GM12875 (cell line): ENCODE data around the gene HIRA.

Source experiments
- H3K4me3 ChIP-seq: one replicate; pipeline ENCODE4 v1.5.1; 2011; ENCODE audit warnings: low read depth, low read length, control low read depth
- TF ChIP-seq, protein P1 (sequence below): IDR thresholded peaks from 2 replicates; pipeline ENCODE4 v1.5.1; 2011; ENCODE audit warnings: low read depth, mild to moderate bottlenecking, control low read depth, inconsistent platforms, low read length, moderate library complexity, borderline replicate concordance; ENCODE audit not compliant: insufficient read depth

HIRA gene

DNA sequence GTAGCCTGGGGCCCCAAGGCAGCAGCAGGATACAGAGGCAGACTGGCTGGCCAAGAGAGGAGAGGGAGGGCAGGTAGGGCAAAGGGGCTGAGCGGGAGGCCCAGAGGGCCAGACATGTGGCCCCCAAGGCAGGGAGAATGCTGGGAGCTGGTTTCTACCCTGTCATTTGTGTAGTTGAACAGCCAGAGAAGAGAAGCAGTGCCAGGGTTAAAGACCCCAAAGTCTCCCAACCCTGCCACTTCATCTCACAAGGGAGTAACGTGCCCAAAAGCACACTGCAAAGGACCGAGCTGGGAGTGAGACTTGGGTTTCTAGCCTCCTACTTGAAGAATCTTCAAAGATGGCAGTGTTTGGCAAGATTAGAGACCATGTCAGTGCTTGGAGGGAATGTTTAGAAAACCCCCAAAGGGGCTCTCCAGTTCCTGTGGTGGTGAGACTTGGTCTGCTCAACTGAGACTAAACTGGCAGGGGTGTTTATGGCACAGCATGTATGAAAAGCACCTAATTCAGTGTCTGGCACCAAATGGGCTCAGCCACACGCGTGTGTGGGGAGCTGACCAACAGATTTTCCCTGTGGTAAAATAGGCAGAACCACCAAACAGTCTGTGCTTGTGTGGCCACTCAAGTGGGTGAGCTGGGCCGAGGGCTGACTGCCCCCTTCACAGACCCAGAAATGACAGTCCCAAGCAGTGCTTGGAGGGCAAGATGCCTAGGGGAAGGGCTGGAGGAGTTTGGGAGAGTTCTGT is 71.8 kb downstream of the HIRA start:
- TF ChIP-seq, protein P1, sequence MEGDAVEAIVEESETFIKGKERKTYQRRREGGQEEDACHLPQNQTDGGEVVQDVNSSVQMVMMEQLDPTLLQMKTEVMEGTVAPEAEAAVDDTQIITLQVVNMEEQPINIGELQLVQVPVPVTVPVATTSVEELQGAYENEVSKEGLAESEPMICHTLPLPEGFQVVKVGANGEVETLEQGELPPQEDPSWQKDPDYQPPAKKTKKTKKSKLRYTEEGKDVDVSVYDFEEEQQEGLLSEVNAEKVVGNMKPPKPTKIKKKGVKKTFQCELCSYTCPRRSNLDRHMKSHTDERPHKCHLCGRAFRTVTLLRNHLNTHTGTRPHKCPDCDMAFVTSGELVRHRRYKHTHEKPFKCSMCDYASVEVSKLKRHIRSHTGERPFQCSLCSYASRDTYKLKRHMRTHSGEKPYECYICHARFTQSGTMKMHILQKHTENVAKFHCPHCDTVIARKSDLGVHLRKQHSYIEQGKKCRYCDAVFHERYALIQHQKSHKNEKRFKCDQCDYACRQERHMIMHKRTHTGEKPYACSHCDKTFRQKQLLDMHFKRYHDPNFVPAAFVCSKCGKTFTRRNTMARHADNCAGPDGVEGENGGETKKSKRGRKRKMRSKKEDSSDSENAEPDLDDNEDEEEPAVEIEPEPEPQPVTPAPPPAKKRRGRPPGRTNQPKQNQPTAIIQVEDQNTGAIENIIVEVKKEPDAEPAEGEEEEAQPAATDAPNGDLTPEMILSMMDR = no peak
- H3K4me3 ChIP-seq = no peak overlapping the region

DNA sequence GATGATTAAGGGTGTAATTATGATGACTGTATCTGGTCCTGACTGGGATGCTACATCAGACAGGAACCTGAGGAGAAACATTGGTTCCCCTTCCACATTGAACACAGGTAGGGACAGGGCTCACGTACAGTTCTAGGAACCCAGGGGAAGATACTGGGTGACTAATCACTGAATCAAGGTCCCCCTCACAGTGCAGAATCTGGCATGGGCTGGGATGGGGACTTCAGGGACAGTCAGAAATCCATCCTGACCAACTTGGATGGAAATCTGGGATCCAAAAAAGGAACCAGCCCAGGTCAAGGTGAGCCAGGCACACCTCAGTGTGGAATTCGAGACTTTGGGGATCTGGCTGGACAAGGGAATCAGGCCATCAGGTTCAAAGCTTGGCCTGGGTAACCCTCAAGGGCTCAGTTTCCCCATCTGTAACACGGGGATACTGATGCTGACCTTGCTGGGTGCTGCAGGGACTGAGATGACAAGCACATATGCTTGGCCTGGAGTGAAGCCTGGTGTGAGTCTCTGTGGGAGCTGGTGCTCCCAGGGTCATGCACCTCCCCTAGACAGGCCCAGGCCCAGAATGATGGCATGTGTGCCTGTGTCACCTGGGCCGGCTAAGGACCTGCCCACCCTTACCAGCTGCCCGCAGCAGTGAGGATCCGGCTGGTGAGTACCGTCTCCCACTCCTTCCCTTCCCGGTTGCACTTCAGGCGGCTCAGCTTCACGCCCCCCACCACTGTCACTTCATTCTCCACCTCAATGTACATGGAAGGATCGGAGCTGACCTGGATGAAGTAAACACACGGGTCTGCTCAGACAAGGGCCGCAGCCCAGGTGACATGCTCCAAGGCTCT is 72.6 kb downstream of the HIRA start:
- H3K4me3 ChIP-seq = no peak overlapping the region
- TF ChIP-seq, protein P1 = no peak

DNA sequence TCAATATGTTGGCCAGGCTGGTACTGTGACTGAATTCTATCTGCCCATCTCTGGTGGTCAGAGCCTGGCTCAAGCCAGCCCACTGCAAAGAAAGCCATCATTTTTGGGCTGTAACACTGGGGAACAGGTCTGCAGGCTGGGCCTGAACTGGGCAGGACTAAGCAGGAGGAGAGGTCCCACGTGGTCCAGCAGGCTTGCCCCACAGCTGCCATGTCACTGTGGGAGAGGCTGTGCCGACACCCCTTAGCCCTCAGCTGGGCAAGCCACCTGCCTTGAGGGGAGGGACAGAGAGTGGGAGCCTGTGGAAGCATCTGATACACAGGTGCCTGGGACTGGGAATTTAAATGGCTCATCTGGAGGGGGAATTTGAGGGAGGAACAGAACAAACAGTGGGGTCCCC is 73.3 kb downstream of the HIRA start:
- H3K4me3 ChIP-seq = no peak overlapping the region
- TF ChIP-seq, protein P1 = no peak

DNA sequence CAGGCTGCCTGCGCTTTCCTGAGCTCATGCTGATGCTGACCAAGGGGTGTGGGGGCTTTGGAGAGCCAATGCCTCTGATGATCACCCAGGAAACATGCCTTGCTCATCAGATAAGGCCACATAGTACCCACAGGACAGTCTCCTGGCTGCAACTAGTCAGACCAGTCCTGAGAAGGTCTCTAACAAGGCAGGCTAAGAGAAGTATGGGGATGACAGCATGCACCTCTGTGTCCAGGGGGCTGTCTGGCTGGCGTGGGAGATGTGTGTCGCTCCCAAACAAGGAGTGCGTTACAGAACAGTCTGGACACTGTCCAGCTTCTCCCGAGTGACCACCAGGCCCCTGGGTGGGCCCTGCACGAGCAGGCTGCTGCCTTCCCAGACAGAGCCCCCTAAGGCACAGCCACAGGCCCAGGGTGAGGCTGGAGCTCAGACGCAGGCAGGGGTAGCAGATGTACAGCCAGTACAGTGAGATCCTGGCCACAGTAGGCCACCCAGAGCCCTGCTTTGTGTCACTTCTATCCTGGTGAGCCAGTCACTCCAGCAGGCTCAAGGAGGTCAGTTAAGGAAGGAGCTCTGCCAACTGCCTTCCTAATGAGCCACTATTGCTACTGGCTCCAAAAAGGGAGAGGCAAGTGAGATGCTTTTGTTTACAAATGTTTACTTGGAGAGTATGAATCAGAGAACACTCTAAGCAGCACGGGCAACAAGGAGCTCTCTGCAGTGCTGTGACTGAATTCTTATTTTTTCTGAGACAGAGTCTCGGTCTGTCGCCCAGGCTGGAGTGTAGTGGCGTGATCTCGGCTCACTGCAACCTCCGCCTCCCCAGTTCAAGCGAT is 74.0 kb downstream of the HIRA start:
- TF ChIP-seq, protein P1 = no peak
- H3K4me3 ChIP-seq = no peak overlapping the region

DNA sequence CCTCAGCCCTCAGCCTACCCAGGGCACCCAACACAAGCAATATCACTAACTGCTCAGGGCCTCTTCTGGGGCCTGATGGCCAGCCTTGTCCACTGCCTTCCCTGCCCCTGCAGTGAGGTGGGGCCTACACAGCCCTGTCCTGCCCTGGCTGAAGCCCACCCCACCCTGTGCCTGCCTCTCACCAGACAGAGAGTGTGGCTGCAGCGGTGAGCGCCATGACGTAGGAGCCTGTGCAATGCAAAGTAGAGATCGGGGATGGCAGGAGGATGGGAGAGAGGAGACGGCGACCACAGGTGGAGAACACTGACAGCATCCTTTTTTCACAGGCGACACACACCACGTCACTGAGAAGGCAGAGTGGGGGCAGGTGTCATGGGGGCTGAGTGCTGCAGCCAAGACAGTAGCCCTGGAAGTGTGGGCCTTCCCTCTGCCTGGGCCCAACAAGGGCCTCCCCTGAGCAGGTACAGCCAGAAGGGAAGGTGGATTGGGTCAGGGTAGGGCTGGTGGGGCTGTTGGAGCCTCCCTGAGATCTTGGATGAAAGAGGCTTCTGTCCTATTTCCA is 74.7 kb downstream of the HIRA start:
- TF ChIP-seq, protein P1 = no peak
- no peak overlapping the region for H3K4me3 ChIP-seq

DNA sequence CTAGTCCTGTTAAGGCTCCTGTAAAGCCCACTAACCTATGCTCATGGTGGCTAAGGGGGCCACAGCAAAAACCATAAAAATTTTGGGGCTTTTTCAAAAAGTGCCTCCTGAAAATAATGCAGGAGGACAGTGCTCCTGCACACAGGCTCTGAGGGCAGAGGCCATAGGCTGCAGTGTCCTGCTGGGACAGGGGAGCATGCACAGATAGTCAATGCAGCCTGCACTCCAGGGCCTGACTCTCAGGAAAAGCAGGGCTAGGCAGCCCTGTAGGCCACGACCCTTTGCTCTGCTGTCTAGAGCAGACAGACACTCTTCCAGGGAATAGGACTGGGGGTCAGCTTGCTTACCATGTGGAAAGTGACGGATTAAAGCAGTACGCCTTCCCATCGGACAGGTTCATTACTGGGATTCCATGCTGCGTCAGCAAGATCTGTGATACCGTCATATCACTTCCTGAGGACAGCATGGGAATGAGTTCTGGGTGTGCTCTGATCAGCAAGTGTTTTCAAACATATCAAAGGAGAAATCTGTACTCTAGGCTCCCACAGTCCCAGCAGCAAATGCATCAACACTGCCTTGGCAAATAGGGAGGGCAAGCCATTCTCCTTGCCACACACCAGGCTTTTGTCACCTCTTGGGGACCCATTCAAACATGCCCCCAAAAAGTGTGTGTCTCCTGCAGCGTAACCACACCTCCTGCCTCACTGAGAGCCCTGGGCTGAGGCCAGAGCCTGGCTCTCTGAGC is 75.9 kb downstream of the HIRA start:
- TF ChIP-seq, protein P1 = no peak
- H3K4me3 ChIP-seq = no peak overlapping the region
